Middle frontal gyrus (tissue), 1 donor: Measurements from ENCODE around the gene ITM2C.

Source experiments
- DNase-seq: peaks from one replicate; pipeline ENCODE4 v3.0.0-alpha.2; 2015; ENCODE audit warnings: low spot score; ENCODE audit errors: extremely low spot score

Gene ITM2C

GRCh38 chr2:230891064-230891463 is 26.3 kb downstream of the ITM2C start:
- DNase-seq: no peak

GRCh38 chr2:230891509-230891908 is 26.8 kb downstream of the ITM2C start:
- DNase-seq: no peak

DNA sequence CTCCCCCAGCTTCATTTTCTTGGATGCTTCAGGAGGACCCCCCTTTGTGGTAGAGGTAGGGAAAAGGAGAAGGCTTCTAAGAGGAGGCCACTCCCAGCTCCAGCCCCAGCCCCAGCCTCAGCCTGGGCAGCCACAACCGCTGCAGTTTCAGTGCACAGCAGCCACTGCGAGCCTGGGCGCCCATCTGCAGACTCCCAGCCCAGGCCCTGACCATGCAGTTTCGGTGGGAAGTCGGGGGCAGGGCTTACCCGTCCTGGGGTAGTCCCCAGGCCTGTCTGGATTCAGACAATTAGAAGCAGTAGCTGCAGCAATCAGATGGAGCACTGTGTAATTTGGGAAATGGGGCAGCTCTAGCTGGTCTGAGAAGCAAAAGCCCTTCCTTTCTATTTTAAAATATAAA is 28.6 kb downstream of the ITM2C start:
- DNase-seq: no peak

DNA sequence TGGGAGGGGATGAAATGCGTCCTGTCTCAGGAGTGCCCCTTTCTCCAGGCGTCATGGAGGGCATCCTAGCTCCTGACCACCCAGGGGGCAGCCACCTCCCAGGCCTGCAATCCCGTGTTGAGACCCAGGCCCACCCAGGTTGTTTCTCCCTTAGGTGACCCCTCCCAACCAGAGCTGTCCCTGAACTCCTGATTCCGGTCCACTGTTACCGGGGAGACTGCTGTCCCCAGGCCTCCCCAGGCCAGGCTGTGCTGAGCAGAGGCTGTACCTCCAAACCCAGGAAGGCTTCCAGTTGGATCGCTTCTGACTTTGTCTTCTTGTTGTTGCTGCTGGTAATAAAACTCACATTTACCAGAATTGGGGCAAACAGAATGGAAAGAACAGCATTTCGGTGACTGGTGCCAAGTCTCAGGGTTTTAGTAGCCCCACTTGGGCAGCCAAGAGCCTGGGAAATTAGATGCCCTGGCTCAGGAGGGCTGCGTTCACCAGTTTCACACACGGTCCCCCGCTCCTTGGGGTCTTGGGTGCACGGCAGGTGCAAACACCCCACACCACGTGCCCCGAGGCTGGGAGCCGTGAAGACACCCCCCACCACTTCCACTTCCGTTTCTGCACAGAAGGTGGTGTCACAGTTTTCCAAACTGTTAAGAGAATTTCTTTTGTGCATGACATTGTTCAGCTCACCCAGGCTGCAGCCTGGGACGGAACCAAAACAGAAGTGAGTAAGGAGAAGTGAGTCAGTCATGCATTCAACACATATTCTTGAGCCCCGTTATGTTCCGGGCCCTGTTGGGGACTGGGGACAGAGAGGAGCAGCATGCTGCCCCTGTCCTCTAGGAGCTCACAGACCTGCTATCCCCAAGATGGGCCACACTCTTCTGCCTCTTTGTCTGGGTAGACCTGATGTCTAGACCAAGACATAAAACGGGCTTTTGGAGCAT is 29.4 kb downstream of the ITM2C start:
- DNase-seq: peak; percentile 37

DNA sequence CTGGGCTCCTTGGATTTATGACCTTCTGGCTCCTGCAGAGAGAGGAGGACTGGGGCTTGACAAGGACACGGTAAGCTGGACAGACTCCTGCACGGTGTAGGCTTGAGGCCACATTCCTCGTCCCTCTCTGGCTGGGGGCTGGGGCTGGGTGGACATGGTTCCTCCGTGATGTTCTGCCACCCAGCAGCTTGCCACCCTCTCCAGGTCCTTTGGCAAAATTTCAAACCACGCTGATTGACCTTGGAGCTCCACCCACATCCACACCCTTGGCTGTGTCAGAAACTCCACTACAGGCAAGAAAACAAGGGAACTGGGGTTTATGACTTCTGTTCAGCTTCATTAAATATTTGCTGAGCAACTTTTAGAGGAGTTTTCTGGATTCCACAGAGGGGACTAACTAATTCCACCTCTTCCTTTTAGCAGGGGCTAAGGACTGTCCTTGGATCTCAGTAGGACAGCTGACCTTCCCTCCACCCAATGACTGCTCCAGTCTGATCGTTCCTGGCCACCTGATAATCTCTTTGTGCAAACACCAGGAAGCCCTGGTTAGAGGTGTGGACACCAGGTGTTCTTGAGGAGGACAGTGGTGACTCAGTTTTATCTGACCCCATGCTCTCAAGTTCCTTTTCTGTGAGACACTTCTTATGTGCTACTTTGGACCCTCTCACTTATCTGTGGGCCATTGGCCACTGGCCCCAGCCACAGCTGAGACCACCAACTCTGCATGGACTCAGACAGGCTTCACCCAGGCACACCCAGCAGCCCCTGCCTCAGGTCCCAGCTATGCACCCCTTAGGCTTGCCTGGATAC is 31.0 kb downstream of the ITM2C start:
- no peak for DNase-seq

GRCh38 chr2:230896346-230897115 is 31.8 kb downstream of the ITM2C start:
- no peak for DNase-seq

DNA sequence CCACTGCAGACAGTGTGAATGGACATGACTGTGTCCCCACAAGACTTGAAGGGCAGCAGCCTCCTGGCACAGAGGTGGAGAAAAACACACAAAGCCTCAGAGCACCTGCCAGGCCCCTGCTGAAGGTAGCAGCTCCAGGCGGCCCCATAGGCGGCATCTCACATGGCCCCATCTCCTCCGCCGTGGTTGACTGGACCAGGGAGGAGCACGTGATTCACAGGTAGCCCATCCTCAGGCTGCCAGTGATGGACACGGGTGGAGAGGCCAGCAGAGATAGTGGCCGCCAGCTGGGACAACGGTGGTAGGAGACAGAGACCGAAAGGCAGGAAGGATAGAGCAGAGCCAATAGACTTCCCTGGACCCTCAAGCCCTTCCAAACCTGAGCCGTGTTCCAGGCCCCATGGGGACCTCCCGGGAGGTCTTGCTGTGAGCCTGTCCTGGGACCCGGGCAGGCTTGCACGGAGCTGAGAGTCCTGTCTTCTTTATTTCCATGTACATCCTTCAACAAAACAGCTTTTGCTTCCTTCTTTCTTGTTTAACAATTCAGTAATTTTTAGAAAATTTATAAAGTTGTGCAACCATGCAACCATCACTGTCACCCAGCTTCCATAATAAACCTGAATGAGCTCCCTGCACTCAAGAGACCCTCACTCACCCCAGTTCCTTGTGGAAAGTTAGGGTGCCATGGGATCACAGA is 33.4 kb downstream of the ITM2C start:
- no peak for DNase-seq

DNA sequence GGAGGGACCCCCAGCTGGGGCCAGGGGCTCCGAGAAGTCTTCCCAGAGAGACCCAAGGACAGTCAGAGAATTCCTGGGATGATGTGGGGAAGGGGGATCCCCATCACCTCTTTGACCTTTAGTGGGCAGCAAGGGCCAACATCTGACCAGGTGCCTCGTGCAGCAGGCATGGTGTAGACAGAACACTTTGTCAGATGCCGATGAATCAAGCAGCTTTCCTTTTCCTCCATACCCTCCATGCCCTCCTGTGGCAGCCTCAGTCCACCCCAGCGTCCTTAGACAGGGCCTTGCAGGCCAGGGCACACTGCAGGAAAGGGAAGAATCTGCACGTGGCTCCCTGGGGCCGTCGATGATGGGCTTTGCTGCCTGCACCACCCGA is 34.0 kb downstream of the ITM2C start:
- DNase-seq: no peak

DNA sequence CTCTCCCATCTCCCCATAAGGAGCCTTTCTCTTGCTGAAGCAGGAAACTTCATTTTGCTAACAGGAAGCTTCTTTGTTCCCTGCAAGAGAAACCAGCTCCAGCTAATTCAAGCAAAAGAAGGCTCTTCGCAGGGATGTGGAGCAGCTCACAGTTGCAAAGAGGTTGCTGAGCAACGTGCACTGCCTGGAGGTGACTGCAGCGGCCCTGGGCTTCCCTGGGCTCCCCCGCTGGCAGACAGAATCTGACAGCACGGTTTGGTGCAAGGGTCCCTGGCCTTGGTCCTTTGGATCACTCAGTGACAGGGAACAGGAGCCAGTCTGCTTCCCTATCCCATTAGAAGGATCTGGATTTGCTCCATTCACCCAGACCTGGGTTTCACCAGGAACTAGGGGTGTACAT is 34.5 kb downstream of the ITM2C start:
- no peak for DNase-seq

- no peak for DNase-seq
Measured at GRCh38 chr2:230899786-230900185, 35.0 kb downstream of the ITM2C start.

DNA sequence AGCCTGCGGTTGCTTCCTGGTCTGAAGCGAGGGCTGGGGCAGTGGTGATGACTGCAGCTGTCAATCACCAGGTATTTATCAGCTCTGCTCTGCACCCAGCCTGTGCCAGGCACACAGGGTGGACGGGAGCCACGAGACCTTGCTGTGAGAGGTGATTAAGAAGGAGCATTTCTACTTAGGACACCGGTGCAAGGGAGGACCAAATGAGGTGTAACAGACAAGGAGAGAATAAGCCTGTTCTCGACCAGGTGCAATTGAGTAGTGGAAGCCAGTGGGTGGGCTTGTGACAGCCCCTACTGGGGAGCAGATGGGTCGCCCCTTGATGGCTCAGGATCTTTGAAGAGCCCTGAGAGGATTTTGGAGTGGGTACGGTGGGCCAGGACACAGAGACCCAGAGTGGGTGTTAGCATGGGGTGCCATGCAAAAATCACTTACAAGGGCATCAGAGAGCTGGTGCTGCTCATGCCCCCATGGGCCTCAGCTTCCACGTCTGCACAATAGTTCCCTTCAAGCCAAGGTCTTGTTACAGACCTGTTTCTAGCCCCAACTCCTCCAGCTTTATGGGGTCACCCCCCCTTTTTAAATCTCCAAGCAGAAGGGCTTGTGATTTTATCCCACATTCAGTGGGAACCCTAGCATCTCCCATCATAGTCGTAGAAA is 35.7 kb downstream of the ITM2C start:
- DNase-seq: no peak

GRCh38 chr2:230901006-230901405 is 36.3 kb downstream of the ITM2C start:
- no peak for DNase-seq

GRCh38 chr2:230902180-230902899 is 37.6 kb downstream of the ITM2C start:
- DNase-seq: no peak

GRCh38 chr2:230903231-230904150 is 38.7 kb downstream of the ITM2C start:
- DNase-seq: no peak

GRCh38 chr2:230904856-230905447 is 40.2 kb downstream of the ITM2C start:
- no peak for DNase-seq

DNA sequence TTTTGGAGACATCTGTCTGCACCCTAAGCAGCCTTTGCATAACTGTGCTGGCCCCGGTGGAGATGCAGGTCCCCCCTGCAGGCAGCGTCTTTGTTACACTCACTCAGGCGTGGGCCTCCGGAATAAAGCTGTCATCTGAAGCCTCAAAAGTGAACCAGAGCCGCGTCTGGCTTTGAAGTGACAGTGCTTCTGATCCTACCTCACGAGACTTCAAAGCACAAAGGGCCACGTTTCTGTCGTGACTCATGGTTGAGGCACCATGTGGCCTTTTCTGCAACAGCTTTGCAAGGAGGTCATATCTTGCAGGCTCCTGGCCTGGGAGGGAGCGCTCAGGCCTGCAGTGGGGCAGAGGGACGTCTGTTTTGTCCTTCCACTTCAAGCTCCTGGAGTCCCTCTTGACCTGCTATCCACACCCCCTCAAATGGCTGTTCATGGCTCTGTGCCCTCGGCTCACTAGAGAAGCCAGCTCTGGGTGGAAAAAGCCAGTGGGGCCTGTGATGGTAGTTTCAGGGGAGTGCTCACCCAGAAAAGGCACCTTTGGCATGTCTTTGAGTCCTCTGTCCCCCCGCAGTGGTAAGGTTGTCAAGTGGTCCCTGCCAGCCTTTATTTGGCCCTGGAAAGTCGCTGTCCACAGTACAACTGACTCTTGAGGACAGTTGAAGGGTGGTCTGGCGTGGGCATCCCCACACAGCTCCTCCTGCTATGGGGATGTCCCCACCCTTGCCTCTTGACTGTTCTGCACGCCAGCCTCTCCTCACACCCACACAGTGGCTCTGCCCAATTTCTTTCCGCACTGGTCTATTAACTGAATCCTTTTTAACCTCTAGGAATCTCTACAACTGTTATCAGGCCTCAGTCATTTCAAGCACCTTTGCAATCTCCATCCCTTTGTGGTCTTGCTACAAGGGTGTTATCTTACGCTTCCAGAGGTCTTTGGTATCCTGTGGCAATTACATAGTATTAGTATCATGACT is 41.0 kb downstream of the ITM2C start:
- DNase-seq: no peak
